ENCODE data around the gene B3GAT3. TPM values are rescaled to one million over a fixed set of nuclear protein-coding genes. Genes with fewer than 3 reads are reported as not detected.

B3GAT3 gene
- polyA plus RNA-seq, 1 donor from 2014 or later = 102 TPM

- H2AFZ ChIP-seq (ENCODE audit: low read depth, low read length) = no peak overlapping the region
- no peak overlapping the region for H3K4me2 ChIP-seq (ENCODE audit: low read length)
- no peak overlapping the region for H3K4me3 ChIP-seq (ENCODE audit: low read length)
- H3K36me3 ChIP-seq (ENCODE audit: insufficient read depth, low read length) = peaks cover 4% of the 10 kb centered on the region
- H3K79me2 ChIP-seq (replicated peaks; ENCODE audit: insufficient read depth, low read length) = peaks cover 12% of the 10 kb centered on the region
- TF ChIP-seq, protein P1, sequence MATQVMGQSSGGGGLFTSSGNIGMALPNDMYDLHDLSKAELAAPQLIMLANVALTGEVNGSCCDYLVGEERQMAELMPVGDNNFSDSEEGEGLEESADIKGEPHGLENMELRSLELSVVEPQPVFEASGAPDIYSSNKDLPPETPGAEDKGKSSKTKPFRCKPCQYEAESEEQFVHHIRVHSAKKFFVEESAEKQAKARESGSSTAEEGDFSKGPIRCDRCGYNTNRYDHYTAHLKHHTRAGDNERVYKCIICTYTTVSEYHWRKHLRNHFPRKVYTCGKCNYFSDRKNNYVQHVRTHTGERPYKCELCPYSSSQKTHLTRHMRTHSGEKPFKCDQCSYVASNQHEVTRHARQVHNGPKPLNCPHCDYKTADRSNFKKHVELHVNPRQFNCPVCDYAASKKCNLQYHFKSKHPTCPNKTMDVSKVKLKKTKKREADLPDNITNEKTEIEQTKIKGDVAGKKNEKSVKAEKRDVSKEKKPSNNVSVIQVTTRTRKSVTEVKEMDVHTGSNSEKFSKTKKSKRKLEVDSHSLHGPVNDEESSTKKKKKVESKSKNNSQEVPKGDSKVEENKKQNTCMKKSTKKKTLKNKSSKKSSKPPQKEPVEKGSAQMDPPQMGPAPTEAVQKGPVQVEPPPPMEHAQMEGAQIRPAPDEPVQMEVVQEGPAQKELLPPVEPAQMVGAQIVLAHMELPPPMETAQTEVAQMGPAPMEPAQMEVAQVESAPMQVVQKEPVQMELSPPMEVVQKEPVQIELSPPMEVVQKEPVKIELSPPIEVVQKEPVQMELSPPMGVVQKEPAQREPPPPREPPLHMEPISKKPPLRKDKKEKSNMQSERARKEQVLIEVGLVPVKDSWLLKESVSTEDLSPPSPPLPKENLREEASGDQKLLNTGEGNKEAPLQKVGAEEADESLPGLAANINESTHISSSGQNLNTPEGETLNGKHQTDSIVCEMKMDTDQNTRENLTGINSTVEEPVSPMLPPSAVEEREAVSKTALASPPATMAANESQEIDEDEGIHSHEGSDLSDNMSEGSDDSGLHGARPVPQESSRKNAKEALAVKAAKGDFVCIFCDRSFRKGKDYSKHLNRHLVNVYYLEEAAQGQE (IDR thresholded peaks at IDR 0.05; ENCODE audit: borderline replicate concordance) = no peak
- TF ChIP-seq SMC3 (conservative IDR thresholded peaks at IDR 0.05; ENCODE audit: poor library complexity) (no peak), POLR2AphosphoS5 (IDR thresholded peaks at IDR 0.05) (no peak), RAD21 (conservative IDR thresholded peaks at IDR 0.05) (no peak), EZH2 (IDR thresholded peaks at IDR 0.05; ENCODE audit: borderline replicate concordance, insufficient read depth, low read length, poor library complexity, severe bottlenecking) (no peak), TAF1 (IDR thresholded peaks at IDR 0.05; ENCODE audit: low read depth) (no peak), EP300 (conservative IDR thresholded peaks at IDR 0.05; ENCODE audit: poor library complexity, severe bottlenecking) (no peak), MXI1 (conservative IDR thresholded peaks at IDR 0.05; ENCODE audit: poor library complexity, severe bottlenecking) (no peak)
- TF ChIP-seq, protein P2, sequence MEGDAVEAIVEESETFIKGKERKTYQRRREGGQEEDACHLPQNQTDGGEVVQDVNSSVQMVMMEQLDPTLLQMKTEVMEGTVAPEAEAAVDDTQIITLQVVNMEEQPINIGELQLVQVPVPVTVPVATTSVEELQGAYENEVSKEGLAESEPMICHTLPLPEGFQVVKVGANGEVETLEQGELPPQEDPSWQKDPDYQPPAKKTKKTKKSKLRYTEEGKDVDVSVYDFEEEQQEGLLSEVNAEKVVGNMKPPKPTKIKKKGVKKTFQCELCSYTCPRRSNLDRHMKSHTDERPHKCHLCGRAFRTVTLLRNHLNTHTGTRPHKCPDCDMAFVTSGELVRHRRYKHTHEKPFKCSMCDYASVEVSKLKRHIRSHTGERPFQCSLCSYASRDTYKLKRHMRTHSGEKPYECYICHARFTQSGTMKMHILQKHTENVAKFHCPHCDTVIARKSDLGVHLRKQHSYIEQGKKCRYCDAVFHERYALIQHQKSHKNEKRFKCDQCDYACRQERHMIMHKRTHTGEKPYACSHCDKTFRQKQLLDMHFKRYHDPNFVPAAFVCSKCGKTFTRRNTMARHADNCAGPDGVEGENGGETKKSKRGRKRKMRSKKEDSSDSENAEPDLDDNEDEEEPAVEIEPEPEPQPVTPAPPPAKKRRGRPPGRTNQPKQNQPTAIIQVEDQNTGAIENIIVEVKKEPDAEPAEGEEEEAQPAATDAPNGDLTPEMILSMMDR (IDR thresholded peaks at IDR 0.05; ENCODE audit: poor library complexity, severe bottlenecking) = no peak
- H3K9me3 ChIP-seq (ENCODE audit: low read length) = no peaks in the 10 kb centered on the region
- H3K9ac ChIP-seq (ENCODE audit: low read length) = no peak overlapping the region
- H3K9me2 ChIP-seq (ENCODE audit: insufficient read depth, low read length) = no peaks in the 10 kb centered on the region
- H3K27ac ChIP-seq (ENCODE audit: low read length) = no peak overlapping the region
- H3K27me3 ChIP-seq (ENCODE audit: insufficient read depth, low read depth, low read length) = no peaks in the 10 kb centered on the region
- H4K20me1 ChIP-seq (ENCODE audit: insufficient read depth) = no peaks in the 10 kb centered on the region
- H3F3A ChIP-seq (ENCODE audit: insufficient read depth, low read length, poor library complexity, severe bottlenecking) = no peaks in the 10 kb centered on the region
Measured at GRCh38 chr11:62566247-62566646, 55.5 kb downstream of the B3GAT3 start.

Small RNA genes lying within 50 kb of the gene (small RNA-seq; reads per million reads assigned to genes)
- gene AP001458.1 = 0 reads per million in 3 experiments
- gene MIR6747 = 0 to 13.3 (median 7.6) reads per million in 3 experiments
- gene SNORA57 = 0 reads per million in 3 experiments

Other genes with a start within 250 kb of the B3GAT3 start
- not detected in 2 replicates for gene SCGB1A1, start 203.0 kb downstream of the B3GAT3 start, polyA plus RNA-seq
- gene AHNAK, start 75.2 kb downstream of the B3GAT3 start, polyA plus RNA-seq = 0.11 and 0.12 TPM in 2 replicates
- gene EEF1G, start 48.1 kb downstream of the B3GAT3 start, polyA plus RNA-seq = 1,473 and 1,555 TPM in 2 replicates
- 12.0 and 17.8 TPM in 2 replicates for gene TUT1, start 30.5 kb downstream of the B3GAT3 start, polyA plus RNA-seq
- gene MTA2, start 20.1 kb downstream of the B3GAT3 start, polyA plus RNA-seq = 130 and 140 TPM in 2 replicates
- gene EML3, start 9.2 kb downstream of the B3GAT3 start, polyA plus RNA-seq = 0.38 and 2.5 TPM in 2 replicates
- gene ROM1, start 8.7 kb downstream of the B3GAT3 start, polyA plus RNA-seq = 0.31 TPM in 1 of 2 replicates, not detected in the other
- gene GANAB, start 24.6 kb upstream of the B3GAT3 start, polyA plus RNA-seq = 60.6 and 62.7 TPM in 2 replicates
- 6.5 and 7.5 TPM in 2 replicates for gene INTS5, start 31.3 kb upstream of the B3GAT3 start, polyA plus RNA-seq
- gene C11orf98, start 43.2 kb upstream of the B3GAT3 start, polyA plus RNA-seq = 92.0 and 103 TPM in 2 replicates
- 6.3 and 16.0 TPM in 2 replicates for gene CSKMT, start 43.3 kb upstream of the B3GAT3 start, polyA plus RNA-seq
- 6.8 and 8.4 TPM in 2 replicates for gene UQCC3, start 49.7 kb upstream of the B3GAT3 start, polyA plus RNA-seq
- 10.5 and 10.6 TPM in 2 replicates for gene LBHD1, start 50.3 kb upstream of the B3GAT3 start, polyA plus RNA-seq
- gene UBXN1, start 57.1 kb upstream of the B3GAT3 start, polyA plus RNA-seq = 209 and 248 TPM in 2 replicates
- gene LRRN4CL, start 67.5 kb upstream of the B3GAT3 start, polyA plus RNA-seq = 0.44 and 0.82 TPM in 2 replicates
- 304 and 305 TPM in 2 replicates for gene BSCL2, start 85.4 kb upstream of the B3GAT3 start, polyA plus RNA-seq
- gene GNG3, start 85.7 kb upstream of the B3GAT3 start, polyA plus RNA-seq = 120 and 121 TPM in 2 replicates
- gene HNRNPUL2, start 105.5 kb upstream of the B3GAT3 start, polyA plus RNA-seq = 27.5 and 29.3 TPM in 2 replicates
- 48.6 and 55.2 TPM in 2 replicates for gene TTC9C, start 106.5 kb upstream of the B3GAT3 start, polyA plus RNA-seq
- 8.5 and 20.9 TPM in 2 replicates for gene ZBTB3, start 132.2 kb upstream of the B3GAT3 start, polyA plus RNA-seq
- 207 and 232 TPM in 2 replicates for gene POLR2G, start 139.6 kb upstream of the B3GAT3 start, polyA plus RNA-seq
- gene TAF6L, start 149.4 kb upstream of the B3GAT3 start, polyA plus RNA-seq = 55.2 and 61.7 TPM in 2 replicates
- gene TMEM179B, start 165.4 kb upstream of the B3GAT3 start, polyA plus RNA-seq = 24.5 and 28.1 TPM in 2 replicates
- 16.5 and 27.4 TPM in 2 replicates for gene TMEM223, start 170.0 kb upstream of the B3GAT3 start, polyA plus RNA-seq
- 26.0 and 32.1 TPM in 2 replicates for gene NXF1, start 183.5 kb upstream of the B3GAT3 start, polyA plus RNA-seq
- gene STX5, start 210.1 kb upstream of the B3GAT3 start, polyA plus RNA-seq = 28.5 and 30.5 TPM in 2 replicates
- gene TEX54, start 210.9 kb upstream of the B3GAT3 start, polyA plus RNA-seq = not detected in 2 replicates
- gene WDR74, start 217.6 kb upstream of the B3GAT3 start, polyA plus RNA-seq = 50.4 and 71.7 TPM in 2 replicates